ENCODE data around the gene SMIM23.

DNA sequence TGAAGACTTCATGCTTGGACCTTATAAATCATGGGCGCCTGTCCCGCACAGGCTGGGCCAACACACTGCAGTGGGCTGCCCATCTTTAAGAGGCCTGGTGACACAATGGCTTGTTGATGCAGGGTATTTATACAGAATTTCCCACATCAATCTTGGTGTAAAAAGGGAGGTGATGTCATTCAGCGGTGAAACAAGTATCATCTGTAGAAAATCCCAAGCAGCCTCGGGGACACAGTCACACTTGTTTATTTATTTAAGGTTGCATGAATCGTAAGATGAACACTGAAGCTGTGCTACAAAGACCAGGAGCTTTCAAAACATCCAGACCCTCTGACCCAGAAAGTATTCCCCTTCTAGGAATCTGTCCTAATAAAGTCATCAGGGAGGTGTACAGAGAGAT, 40.5 kb downstream of the SMIM23 start:
- TF ChIP-seq, protein P1, sequence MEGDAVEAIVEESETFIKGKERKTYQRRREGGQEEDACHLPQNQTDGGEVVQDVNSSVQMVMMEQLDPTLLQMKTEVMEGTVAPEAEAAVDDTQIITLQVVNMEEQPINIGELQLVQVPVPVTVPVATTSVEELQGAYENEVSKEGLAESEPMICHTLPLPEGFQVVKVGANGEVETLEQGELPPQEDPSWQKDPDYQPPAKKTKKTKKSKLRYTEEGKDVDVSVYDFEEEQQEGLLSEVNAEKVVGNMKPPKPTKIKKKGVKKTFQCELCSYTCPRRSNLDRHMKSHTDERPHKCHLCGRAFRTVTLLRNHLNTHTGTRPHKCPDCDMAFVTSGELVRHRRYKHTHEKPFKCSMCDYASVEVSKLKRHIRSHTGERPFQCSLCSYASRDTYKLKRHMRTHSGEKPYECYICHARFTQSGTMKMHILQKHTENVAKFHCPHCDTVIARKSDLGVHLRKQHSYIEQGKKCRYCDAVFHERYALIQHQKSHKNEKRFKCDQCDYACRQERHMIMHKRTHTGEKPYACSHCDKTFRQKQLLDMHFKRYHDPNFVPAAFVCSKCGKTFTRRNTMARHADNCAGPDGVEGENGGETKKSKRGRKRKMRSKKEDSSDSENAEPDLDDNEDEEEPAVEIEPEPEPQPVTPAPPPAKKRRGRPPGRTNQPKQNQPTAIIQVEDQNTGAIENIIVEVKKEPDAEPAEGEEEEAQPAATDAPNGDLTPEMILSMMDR (IDR thresholded peaks at IDR 0.05), result no peak
- no peak for TF ChIP-seq POLR2AphosphoS5 (IDR thresholded peaks at IDR 0.05)
